GM23338 (cell line): ENCODE results near the gene REV3L. TPM values are rescaled to one million over a fixed set of nuclear protein-coding genes. Genes with fewer than 3 reads are reported as not detected.

ENCODE experiments used
- ATAC-seq: fragments of 200-7000 bp; cut with Tn5 transposase; 3 replicates; pipeline ENCODE4 v1.9.1; 2020
- DNase-seq: peaks from one replicate; pipeline ENCODE4 v3.0.0-alpha.2; 2015; ENCODE audit warnings: low spot score
- H2AFZ ChIP-seq: fragments of 200-600 bp; sonication (generic); 2 replicates; pipeline ENCODE4 v1.8.0; 2016; ENCODE audit warnings: antibody characterized with exemption, mild to moderate bottlenecking, moderate library complexity
- H3F3A ChIP-seq: fragments of 200-600 bp; sonication (generic); replicated peaks from 2 replicates; pipeline ENCODE4 v1.8.0; 2017; ENCODE audit warnings: antibody characterized with exemption, mixed run types, low read depth
- H3K27ac ChIP-seq: fragments of 200-600 bp; sonication (generic); 2 replicates; pipeline ENCODE4 v1.6.1; 2016; ENCODE audit warnings: low read depth
- H3K27me3 ChIP-seq: fragments of 200-600 bp; sonication (generic); 2 replicates; pipeline ENCODE4 v1.8.0; 2016; ENCODE audit warnings: mild to moderate bottlenecking, mixed run types, moderate library complexity; ENCODE audit not compliant: insufficient read depth
- H3K36me3 ChIP-seq: fragments of 200-600 bp; sonication (generic); 2 replicates; pipeline ENCODE4 v1.8.0; 2016; ENCODE audit warnings: mild to moderate bottlenecking; ENCODE audit not compliant: insufficient read depth
- H3K4me1 ChIP-seq: fragments of 200-600 bp; sonication (generic); 2 replicates; pipeline ENCODE4 v1.8.0; 2016; ENCODE audit warnings: mild to moderate bottlenecking, moderate library complexity; ENCODE audit not compliant: insufficient read depth
- H3K4me2 ChIP-seq: fragments of 200-600 bp; sonication (generic); 2 replicates; pipeline ENCODE4 v1.7.1; 2017; ENCODE audit warnings: mixed run types
- H3K4me3 ChIP-seq: fragments of 200-600 bp; sonication (generic); 2 replicates; pipeline ENCODE4 v1.6.1; 2016; ENCODE audit warnings: mixed run types
- H3K79me2 ChIP-seq: fragments of 200-600 bp; sonication (generic); replicated peaks from 2 replicates; pipeline ENCODE4 v1.8.0; 2017; ENCODE audit warnings: mild to moderate bottlenecking; ENCODE audit not compliant: insufficient read depth
- H3K9me2 ChIP-seq: fragments of 200-600 bp; sonication (generic); 2 replicates; pipeline ENCODE4 v1.8.0; 2017; ENCODE audit not compliant: insufficient read depth
- H4K20me1 ChIP-seq: fragments of 200-600 bp; sonication (generic); replicated peaks from 2 replicates; pipeline ENCODE4 v1.8.0; 2017; ENCODE audit warnings: mild to moderate bottlenecking; ENCODE audit not compliant: insufficient read depth
- H3K27ac Mint-ChIP-seq: 2 replicates; pipeline ENCODE4 v1.8.0; 2020; ENCODE audit warnings: inconsistent platforms, mild to moderate bottlenecking, moderate library complexity, mixed read lengths
- H3K27me3 Mint-ChIP-seq: 3 replicates; pipeline ENCODE4 v1.8.0; 2022; ENCODE audit warnings: low read depth, mild to moderate bottlenecking, moderate library complexity, mixed read lengths, inconsistent platforms; ENCODE audit not compliant: insufficient read depth, poor library complexity
- H3K36me3 Mint-ChIP-seq: 3 replicates; pipeline ENCODE4 v1.8.0; 2021; ENCODE audit warnings: low read depth, mild to moderate bottlenecking, inconsistent platforms, moderate library complexity, mixed read lengths
- H3K4me1 Mint-ChIP-seq: 3 replicates; pipeline ENCODE4 v1.8.0; 2020; ENCODE audit warnings: mild to moderate bottlenecking, inconsistent platforms, mixed read lengths
- H3K4me3 Mint-ChIP-seq: 3 replicates; pipeline ENCODE4 v1.8.0; 2021; ENCODE audit warnings: moderate library complexity, mild to moderate bottlenecking, inconsistent platforms, mixed read lengths
- H3K9me3 Mint-ChIP-seq: 3 replicates; pipeline ENCODE4 v1.8.0; 2020; ENCODE audit warnings: moderate library complexity, mild to moderate bottlenecking, inconsistent platforms, mixed read lengths
- CREB1 ChIP-seq: fragments of 250-450 bp; sonication (Bioruptor Pico); IDR thresholded peaks from 2 replicates; pipeline ENCODE4 v1.5.0; 2020; ENCODE audit warnings: low read depth, mild to moderate bottlenecking, moderate library complexity
- JUNB ChIP-seq: IDR thresholded peaks from one replicate; pipeline ENCODE4 v1.6.1; 2016; ENCODE audit warnings: antibody characterized with exemption; ENCODE audit not compliant: unreplicated experiment
- NANOG ChIP-seq: IDR thresholded peaks from 2 replicates; pipeline ENCODE4 v1.6.1; 2016; ENCODE audit warnings: antibody characterized with exemption, borderline replicate concordance
- ZNF114 ChIP-seq: fragments of 250-450 bp; sonication (Bioruptor Pico); IDR thresholded peaks from 2 replicates; pipeline ENCODE4 v1.5.0; 2020; ENCODE audit warnings: mild to moderate bottlenecking, moderate library complexity
- ZNF331 ChIP-seq: fragments of 250-450 bp; sonication (Bioruptor Pico); IDR thresholded peaks from 2 replicates; pipeline ENCODE4 v1.5.0; 2020; ENCODE audit warnings: low read depth, mild to moderate bottlenecking, moderate library complexity
- polyA plus RNA-seq: library from polyadenylated mRNA; unstranded; fragments of >200 nt; fragmentation: Nextera tagmentation; extraction: Ambion mirVana; gene quantifications from 2 replicates; pipeline ENCODE4 v1.2.1, GENCODE V29; 2016
- total RNA-seq: library from RNA; depleted of rRNA; stranded (reverse); fragments of >200 nt; shearing (Covaris generic); gene quantifications from 2 replicates; pipeline ENCODE4 v1.2.3, GENCODE V29; 2014
- TF ChIP-seq, protein P1 (sequence below): fragments of 250-450 bp; sonication (Bioruptor Pico); IDR thresholded peaks from 2 replicates; pipeline ENCODE4 v1.5.0; 2020; ENCODE audit warnings: mild to moderate bottlenecking, moderate library complexity
- TF ChIP-seq, protein P2 (sequence below): IDR thresholded peaks from one replicate; pipeline ENCODE4 v1.6.1; 2018; ENCODE audit warnings: antibody characterized with exemption; ENCODE audit not compliant: unreplicated experiment
- TF ChIP-seq, protein P3 (sequence below), 2 experiments: fragments of 200-600 bp in 1 of 2; sonication (generic) in 1 of 2; conservative IDR thresholded peaks; 2 replicates each; pipeline versions ENCODE4 v1.5.1 to v1.6.1; 2016 to 2017; ENCODE audit warnings: antibody characterized with exemption in 2 of 2, low read depth in 2 of 2, mild to moderate bottlenecking in 2 of 2, moderate library complexity in 1 of 2
- TF ChIP-seq, protein P4 (sequence below): IDR thresholded peaks from 2 replicates; pipeline ENCODE4 v1.6.1; 2016; ENCODE audit warnings: antibody characterized with exemption

REV3L gene
- total and polyA plus RNA-seq, 2 experiments from 2014 or later: 8.3 to 13.1 TPM

DNA sequence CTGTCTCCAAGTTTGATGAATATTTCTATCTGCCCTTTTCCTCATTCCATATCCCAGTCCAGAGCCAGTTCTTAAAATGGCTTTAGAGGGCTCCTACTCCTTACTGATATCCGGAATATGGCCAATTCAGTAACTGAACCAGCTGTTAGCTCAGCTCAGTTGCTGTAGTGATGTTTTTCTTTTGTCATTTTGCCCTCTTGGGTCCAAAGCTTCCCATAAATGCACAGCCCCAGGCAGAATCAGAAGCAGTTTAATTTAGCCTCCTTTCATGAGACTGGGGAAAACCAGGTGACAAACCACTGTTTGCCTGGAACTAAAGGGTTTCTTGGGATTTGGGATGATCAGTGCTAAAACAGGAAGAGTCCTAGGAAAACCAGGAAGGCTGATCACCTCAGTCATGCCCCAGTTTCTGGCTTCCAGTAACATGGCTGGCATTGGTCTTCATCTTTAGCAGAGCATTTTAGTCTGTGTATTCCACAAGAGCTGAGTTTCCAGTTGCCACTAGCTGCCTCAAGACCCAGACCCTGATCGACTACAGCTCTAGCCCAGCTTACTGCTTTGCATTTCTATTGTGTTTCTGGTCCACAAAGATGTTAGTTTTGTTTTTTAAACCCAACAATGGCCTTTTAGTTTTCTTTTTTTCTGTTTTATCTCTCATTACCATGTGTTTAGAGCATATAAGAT, 40.6 kb upstream of the REV3L start:
- TF ChIP-seq CREB1 (no peak), ZNF331 (no peak), JUNB (no peak), NANOG (no peak), ZNF114 (no peak)
- TF ChIP-seq, protein P1, sequence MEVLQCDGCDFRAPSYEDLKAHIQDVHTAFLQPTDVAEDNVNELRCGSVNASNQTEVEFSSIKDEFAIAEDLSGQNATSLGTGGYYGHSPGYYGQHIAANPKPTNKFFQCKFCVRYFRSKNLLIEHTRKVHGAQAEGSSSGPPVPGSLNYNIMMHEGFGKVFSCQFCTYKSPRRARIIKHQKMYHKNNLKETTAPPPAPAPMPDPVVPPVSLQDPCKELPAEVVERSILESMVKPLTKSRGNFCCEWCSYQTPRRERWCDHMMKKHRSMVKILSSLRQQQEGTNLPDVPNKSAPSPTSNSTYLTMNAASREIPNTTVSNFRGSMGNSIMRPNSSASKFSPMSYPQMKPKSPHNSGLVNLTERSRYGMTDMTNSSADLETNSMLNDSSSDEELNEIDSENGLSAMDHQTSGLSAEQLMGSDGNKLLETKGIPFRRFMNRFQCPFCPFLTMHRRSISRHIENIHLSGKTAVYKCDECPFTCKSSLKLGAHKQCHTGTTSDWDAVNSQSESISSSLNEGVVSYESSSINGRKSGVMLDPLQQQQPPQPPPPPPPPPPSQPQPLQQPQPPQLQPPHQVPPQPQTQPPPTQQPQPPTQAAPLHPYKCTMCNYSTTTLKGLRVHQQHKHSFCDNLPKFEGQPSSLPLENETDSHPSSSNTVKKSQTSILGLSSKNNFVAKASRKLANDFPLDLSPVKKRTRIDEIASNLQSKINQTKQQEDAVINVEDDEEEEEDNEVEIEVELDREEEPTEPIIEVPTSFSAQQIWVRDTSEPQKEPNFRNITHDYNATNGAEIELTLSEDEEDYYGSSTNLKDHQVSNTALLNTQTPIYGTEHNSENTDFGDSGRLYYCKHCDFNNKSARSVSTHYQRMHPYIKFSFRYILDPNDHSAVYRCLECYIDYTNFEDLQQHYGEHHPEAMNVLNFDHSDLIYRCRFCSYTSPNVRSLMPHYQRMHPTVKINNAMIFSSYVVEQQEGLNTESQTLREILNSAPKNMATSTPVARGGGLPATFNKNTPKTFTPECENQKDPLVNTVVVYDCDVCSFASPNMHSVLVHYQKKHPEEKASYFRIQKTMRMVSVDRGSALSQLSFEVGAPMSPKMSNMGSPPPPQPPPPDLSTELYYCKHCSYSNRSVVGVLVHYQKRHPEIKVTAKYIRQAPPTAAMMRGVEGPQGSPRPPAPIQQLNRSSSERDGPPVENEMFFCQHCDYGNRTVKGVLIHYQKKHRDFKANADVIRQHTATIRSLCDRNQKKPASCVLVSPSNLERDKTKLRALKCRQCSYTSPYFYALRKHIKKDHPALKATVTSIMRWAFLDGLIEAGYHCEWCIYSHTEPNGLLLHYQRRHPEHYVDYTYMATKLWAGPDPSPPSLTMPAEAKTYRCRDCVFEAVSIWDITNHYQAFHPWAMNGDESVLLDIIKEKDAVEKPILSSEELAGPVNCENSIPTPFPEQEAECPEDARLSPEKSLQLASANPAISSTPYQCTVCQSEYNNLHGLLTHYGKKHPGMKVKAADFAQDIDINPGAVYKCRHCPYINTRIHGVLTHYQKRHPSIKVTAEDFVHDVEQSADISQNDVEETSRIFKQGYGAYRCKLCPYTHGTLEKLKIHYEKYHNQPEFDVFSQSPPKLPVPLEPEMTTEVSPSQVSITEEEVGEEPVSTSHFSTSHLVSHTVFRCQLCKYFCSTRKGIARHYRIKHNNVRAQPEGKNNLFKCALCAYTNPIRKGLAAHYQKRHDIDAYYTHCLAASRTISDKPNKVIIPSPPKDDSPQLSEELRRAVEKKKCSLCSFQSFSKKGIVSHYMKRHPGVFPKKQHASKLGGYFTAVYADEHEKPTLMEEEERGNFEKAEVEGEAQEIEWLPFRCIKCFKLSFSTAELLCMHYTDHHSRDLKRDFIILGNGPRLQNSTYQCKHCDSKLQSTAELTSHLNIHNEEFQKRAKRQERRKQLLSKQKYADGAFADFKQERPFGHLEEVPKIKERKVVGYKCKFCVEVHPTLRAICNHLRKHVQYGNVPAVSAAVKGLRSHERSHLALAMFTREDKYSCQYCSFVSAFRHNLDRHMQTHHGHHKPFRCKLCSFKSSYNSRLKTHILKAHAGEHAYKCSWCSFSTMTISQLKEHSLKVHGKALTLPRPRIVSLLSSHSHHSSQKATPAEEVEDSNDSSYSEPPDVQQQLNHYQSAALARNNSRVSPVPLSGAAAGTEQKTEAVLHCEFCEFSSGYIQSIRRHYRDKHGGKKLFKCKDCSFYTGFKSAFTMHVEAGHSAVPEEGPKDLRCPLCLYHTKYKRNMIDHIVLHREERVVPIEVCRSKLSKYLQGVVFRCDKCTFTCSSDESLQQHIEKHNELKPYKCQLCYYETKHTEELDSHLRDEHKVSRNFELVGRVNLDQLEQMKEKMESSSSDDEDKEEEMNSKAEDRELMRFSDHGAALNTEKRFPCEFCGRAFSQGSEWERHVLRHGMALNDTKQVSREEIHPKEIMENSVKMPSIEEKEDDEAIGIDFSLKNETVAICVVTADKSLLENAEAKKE (CRISPR knock-in tag): no peak
- TF ChIP-seq, protein P2, sequence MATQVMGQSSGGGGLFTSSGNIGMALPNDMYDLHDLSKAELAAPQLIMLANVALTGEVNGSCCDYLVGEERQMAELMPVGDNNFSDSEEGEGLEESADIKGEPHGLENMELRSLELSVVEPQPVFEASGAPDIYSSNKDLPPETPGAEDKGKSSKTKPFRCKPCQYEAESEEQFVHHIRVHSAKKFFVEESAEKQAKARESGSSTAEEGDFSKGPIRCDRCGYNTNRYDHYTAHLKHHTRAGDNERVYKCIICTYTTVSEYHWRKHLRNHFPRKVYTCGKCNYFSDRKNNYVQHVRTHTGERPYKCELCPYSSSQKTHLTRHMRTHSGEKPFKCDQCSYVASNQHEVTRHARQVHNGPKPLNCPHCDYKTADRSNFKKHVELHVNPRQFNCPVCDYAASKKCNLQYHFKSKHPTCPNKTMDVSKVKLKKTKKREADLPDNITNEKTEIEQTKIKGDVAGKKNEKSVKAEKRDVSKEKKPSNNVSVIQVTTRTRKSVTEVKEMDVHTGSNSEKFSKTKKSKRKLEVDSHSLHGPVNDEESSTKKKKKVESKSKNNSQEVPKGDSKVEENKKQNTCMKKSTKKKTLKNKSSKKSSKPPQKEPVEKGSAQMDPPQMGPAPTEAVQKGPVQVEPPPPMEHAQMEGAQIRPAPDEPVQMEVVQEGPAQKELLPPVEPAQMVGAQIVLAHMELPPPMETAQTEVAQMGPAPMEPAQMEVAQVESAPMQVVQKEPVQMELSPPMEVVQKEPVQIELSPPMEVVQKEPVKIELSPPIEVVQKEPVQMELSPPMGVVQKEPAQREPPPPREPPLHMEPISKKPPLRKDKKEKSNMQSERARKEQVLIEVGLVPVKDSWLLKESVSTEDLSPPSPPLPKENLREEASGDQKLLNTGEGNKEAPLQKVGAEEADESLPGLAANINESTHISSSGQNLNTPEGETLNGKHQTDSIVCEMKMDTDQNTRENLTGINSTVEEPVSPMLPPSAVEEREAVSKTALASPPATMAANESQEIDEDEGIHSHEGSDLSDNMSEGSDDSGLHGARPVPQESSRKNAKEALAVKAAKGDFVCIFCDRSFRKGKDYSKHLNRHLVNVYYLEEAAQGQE: no peak
- TF ChIP-seq, protein P3, sequence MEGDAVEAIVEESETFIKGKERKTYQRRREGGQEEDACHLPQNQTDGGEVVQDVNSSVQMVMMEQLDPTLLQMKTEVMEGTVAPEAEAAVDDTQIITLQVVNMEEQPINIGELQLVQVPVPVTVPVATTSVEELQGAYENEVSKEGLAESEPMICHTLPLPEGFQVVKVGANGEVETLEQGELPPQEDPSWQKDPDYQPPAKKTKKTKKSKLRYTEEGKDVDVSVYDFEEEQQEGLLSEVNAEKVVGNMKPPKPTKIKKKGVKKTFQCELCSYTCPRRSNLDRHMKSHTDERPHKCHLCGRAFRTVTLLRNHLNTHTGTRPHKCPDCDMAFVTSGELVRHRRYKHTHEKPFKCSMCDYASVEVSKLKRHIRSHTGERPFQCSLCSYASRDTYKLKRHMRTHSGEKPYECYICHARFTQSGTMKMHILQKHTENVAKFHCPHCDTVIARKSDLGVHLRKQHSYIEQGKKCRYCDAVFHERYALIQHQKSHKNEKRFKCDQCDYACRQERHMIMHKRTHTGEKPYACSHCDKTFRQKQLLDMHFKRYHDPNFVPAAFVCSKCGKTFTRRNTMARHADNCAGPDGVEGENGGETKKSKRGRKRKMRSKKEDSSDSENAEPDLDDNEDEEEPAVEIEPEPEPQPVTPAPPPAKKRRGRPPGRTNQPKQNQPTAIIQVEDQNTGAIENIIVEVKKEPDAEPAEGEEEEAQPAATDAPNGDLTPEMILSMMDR (conservative IDR thresholded peaks at IDR 0.05; ENCODE audit: low read depth in 2 of 2): no peak
- TF ChIP-seq, protein P4, sequence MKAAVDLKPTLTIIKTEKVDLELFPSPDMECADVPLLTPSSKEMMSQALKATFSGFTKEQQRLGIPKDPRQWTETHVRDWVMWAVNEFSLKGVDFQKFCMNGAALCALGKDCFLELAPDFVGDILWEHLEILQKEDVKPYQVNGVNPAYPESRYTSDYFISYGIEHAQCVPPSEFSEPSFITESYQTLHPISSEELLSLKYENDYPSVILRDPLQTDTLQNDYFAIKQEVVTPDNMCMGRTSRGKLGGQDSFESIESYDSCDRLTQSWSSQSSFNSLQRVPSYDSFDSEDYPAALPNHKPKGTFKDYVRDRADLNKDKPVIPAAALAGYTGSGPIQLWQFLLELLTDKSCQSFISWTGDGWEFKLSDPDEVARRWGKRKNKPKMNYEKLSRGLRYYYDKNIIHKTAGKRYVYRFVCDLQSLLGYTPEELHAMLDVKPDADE: no peak
- Histone ChIP-seq H3K9me2 (no peaks in the 10 kb centered on the region), H3K79me2 (0 out of 2 replicates have a peak, but pooled peaks cover 2% of the 10 kb centered on the region), H3K27ac (peak overlapping the region; percentile 27; the same call in 1 of the 2 replicates), H3F3A (no peaks in the 10 kb centered on the region), H3K4me2 (peak overlapping the region; percentile 24), H4K20me1 (no peaks in the 10 kb centered on the region), H3K4me1 (peaks cover 19% of the 10 kb centered on the region), H3K36me3 (no peaks in the 10 kb centered on the region), H2AFZ (no peak overlapping the region), H3K4me3 (no peak overlapping the region), H3K27me3 (no peaks in the 10 kb centered on the region)
- Mint-ChIP-seq H3K27me3 (no peaks in the 10 kb centered on the region), H3K4me1 (peaks cover 16% of the 10 kb centered on the region), H3K27ac (no peak overlapping the region), H3K9me3 (no peaks in the 10 kb centered on the region), H3K4me3 (no peak overlapping the region), H3K36me3 (no peaks in the 10 kb centered on the region)
- DNase-seq (peak; percentile 20), ATAC-seq (peak; percentile 83)
